ENCODE measurements around the gene DHX15. TPM values are rescaled to one million over a fixed set of nuclear protein-coding genes. Genes with fewer than 3 reads are reported as not detected.

Gene DHX15
- total RNA-seq, 1 experiment from 2014 or later = 287 TPM

DNA sequence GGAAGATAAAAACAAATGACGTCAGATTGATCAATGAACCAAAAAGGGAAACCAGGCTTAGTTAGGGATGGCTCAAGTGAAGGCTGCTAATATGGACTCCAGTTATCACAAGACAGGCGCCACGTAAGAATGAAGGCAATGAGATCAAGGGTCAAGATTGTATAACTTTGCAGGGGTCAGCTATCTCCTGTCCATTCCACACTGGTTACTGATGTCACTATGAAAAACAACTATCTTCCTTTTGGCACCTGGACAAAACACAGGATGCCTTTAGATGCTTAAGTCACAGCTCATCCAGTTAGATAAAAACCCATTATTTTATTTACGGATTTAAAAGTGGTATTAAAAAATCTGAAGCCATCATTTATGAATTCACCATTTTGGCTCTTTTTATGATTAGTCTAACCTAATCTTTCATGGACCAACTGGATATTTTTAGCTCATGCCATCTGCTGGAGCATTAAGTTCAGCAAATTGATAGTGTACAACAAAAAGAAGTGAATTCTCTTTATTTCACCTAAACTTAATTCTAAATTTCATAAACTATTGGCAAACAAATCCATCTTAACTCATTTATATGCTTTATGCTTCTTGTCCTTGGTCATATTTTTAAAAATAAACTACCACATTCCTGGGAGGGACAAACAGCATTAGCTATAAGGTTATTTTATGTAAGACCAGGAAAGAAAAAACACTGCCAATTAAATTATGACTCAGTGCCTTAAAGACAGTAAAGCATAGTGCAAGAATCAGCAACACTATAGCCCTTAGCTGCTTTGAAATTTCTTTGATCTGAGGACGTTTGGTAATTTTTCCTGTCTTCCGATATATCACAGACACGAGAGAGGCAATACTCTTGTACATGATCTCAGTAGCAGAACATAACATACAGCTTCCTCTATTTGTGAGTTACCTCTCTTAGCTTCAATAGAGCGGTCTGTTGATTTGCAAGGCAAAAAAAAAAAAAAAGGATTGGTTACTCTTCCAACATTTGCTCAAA, 27.0 kb downstream of the DHX15 start:
- no peak overlapping the region for H3T11ph ChIP-seq (ENCODE audit: low read length)
- peaks cover 24 to 60% (median 57%) of the 10 kb centered on the region in 3 experiments for H3K36me3 Mint-ChIP-seq (ENCODE audit: insufficient read depth in 1 of 3, low read depth in 3 of 3)
- no peak overlapping the region for H2BK5ac ChIP-seq (ENCODE audit: insufficient read length, low read length)
- H2BK15ac ChIP-seq (ENCODE audit: low read depth, low read length) = no peak overlapping the region
- no peaks in the 10 kb centered on the region for H4K20me1 ChIP-seq (ENCODE audit: control insufficient read depth, insufficient read depth, insufficient read length)
- no peak overlapping the region for H3K23ac ChIP-seq (ENCODE audit: insufficient read length, low read depth, low read length)
- H4K5ac ChIP-seq (ENCODE audit: insufficient read length, low read depth, low read length) = no peak overlapping the region
- no peak overlapping the region for H4K8ac ChIP-seq (replicated peaks; ENCODE audit: insufficient read length, low read depth, low read length)
- H3K4ac ChIP-seq (ENCODE audit: low read depth, low read length) = no peak overlapping the region
- H3K9me3 Mint-ChIP-seq = no peaks in the 10 kb centered on the region
- no peaks in the 10 kb centered on the region for H3K9me3 ChIP-seq (ENCODE audit: control insufficient read depth, low read depth, low read length)
- H3K9ac ChIP-seq (ENCODE audit: extremely low read depth, insufficient read length, low read length) = no peak overlapping the region
- H3K4me1 ChIP-seq (ENCODE audit: insufficient read depth, low read length) = no peaks in the 10 kb centered on the region; the same call in 1 of the 2 replicates
- H3K23me2 ChIP-seq (ENCODE audit: insufficient read length, low read depth, low read length, poor library complexity, severe bottlenecking) = no peaks in the 10 kb centered on the region
- H2AK5ac ChIP-seq (ENCODE audit: insufficient read length, low read length) = no peak overlapping the region
- H3K79me2 ChIP-seq (ENCODE audit: insufficient read depth, low read length) = peaks cover 60% of the 10 kb centered on the region
- H3K27ac ChIP-seq (ENCODE audit: insufficient read length, low read depth, low read length) = no peak overlapping the region
- DNase-seq = no peak
- H3K14ac ChIP-seq (ENCODE audit: insufficient read depth, low read length) = no peak overlapping the region
- no peaks in the 10 kb centered on the region for H3K27me3 Mint-ChIP-seq (ENCODE audit: low read depth)
- H3K18ac ChIP-seq (ENCODE audit: insufficient read length, low read depth, low read length) = no peak overlapping the region
- H3K79me1 ChIP-seq (ENCODE audit: insufficient read depth, low read depth, low read length, poor library complexity, severe bottlenecking) = peaks cover 3% of the 10 kb centered on the region
- no peak overlapping the region for H2BK120ac ChIP-seq (ENCODE audit: low read depth, low read length, poor library complexity, severe bottlenecking)
- H2BK12ac ChIP-seq (ENCODE audit: insufficient read length, low read depth, low read length) = no peak overlapping the region
- TF ChIP-seq, protein P1, sequence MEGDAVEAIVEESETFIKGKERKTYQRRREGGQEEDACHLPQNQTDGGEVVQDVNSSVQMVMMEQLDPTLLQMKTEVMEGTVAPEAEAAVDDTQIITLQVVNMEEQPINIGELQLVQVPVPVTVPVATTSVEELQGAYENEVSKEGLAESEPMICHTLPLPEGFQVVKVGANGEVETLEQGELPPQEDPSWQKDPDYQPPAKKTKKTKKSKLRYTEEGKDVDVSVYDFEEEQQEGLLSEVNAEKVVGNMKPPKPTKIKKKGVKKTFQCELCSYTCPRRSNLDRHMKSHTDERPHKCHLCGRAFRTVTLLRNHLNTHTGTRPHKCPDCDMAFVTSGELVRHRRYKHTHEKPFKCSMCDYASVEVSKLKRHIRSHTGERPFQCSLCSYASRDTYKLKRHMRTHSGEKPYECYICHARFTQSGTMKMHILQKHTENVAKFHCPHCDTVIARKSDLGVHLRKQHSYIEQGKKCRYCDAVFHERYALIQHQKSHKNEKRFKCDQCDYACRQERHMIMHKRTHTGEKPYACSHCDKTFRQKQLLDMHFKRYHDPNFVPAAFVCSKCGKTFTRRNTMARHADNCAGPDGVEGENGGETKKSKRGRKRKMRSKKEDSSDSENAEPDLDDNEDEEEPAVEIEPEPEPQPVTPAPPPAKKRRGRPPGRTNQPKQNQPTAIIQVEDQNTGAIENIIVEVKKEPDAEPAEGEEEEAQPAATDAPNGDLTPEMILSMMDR (conservative IDR thresholded peaks at IDR 0.05) = no peak
- H3K4me1 Mint-ChIP-seq = peaks cover 46 to 64% of the 10 kb centered on the region in 2 experiments
- no peaks in the 10 kb centered on the region for H3K27me3 ChIP-seq (ENCODE audit: insufficient read depth, low read length)
- no peak overlapping the region for H4K91ac ChIP-seq (ENCODE audit: insufficient read length, low read depth, low read length)
- H3K4me2 ChIP-seq (ENCODE audit: insufficient read depth, insufficient read length, low read length) = no peak overlapping the region
- no peak overlapping the region for H3K4me3 Mint-ChIP-seq
- H3K27ac Mint-ChIP-seq = peak overlapping the region in 1 of 3 experiments; percentile 91; a peak in 3 of 7 replicates
- no peak overlapping the region for H2AFZ ChIP-seq (ENCODE audit: low read length)
- no peak overlapping the region for H3K56ac ChIP-seq (ENCODE audit: insufficient read length, low read depth, low read length)
- no peak overlapping the region for H2BK20ac ChIP-seq (ENCODE audit: low read depth, low read length, poor library complexity, severe bottlenecking)
- no CpG with 5 or more reads among the region's 8 CpGs for WGBS (ENCODE audit: extremely low coverage, insufficient read length, low lambda C conversion rate)
